Astrocyte of the cerebellum (primary cell): ENCODE data around the gene SH3BGRL2.
A peak's percentile ranks its signal among the peaks of the same experiment; 100 is the strongest.

Experiments used
- DNase-seq: peaks from one replicate; pipeline ENCODE4 v3.0.0-alpha.2; 2011; ENCODE audit warnings: low read depth
- H3K4me3 ChIP-seq: 2 replicates; pipeline ENCODE4 v1.5.1; 2011; ENCODE audit warnings: mild to moderate bottlenecking, low read depth, low read length, moderate library complexity
- in situ Hi-C: cut with HindIII; loops from 2 replicates; pipeline ENCODE4 v1.10.0; 2017; ENCODE audit warnings: low sequenced_read_pairs
- TF ChIP-seq, protein P1 (sequence below): IDR thresholded peaks from 2 replicates; pipeline ENCODE4 v1.5.1; 2012; ENCODE audit warnings: low read length, low read depth, moderate library complexity, mild to moderate bottlenecking; ENCODE audit errors: missing control alignments

SH3BGRL2 gene

DNA sequence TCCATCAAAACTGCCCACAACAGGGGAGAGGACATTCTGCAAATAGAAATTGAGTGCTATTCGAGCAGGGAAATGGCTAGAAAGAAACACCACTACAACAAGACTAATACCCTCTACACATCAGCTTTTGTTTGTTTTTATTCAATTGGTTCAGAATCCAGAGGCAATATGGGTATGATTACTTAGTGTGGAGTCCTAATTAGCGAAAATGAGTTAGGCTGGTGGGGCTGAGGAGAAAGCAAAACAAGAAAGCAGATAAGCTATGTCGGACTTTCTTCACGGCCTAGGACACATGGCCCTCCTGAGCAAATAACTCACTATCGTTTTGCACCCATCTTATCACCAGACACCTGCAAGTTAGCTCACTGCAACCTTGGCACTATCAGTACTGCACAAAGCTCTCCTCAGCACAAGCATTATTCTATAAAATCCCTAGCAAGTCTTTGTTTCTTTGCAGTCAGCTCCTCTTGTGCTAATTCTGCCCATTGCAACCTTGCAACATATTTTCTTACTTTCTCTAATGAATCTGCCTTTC is 31.3 kb upstream of the SH3BGRL2 start:
- no peak overlapping the region for H3K4me3 ChIP-seq
- in situ Hi-C loops, result loop anchor here (5.0 kb wide), 1 partner anchor 43 kb away; no protein-coding TSS in a partner anchor
- DNase-seq, result no peak
- TF ChIP-seq, protein P1, sequence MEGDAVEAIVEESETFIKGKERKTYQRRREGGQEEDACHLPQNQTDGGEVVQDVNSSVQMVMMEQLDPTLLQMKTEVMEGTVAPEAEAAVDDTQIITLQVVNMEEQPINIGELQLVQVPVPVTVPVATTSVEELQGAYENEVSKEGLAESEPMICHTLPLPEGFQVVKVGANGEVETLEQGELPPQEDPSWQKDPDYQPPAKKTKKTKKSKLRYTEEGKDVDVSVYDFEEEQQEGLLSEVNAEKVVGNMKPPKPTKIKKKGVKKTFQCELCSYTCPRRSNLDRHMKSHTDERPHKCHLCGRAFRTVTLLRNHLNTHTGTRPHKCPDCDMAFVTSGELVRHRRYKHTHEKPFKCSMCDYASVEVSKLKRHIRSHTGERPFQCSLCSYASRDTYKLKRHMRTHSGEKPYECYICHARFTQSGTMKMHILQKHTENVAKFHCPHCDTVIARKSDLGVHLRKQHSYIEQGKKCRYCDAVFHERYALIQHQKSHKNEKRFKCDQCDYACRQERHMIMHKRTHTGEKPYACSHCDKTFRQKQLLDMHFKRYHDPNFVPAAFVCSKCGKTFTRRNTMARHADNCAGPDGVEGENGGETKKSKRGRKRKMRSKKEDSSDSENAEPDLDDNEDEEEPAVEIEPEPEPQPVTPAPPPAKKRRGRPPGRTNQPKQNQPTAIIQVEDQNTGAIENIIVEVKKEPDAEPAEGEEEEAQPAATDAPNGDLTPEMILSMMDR, result no peak

DNA sequence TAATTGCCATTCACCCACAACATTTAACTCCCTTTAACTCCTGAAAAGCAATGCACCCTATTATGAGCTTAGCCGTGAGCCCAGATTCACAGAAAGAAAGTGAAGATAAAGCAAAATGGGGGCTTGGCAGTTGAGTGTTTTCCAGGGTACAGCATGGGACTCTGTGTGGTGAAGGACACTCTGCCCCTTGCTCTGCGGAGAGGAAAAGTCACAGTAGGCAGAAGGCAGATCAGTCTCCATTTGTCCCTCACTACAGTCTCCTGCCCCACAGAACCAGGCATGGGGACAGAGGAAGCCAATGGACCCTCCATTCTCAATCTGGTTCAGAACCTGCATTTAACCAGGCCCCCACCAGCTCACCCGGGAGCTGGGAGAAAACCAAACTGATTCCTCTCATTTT is 30.8 kb upstream of the SH3BGRL2 start:
- DNase-seq, result no peak
- H3K4me3 ChIP-seq, result no peak overlapping the region
- TF ChIP-seq, protein P1, result no peak
- in situ Hi-C loops, result loop anchor here (5.0 kb wide), 1 partner anchor 42 kb away; no protein-coding TSS in a partner anchor

DNA sequence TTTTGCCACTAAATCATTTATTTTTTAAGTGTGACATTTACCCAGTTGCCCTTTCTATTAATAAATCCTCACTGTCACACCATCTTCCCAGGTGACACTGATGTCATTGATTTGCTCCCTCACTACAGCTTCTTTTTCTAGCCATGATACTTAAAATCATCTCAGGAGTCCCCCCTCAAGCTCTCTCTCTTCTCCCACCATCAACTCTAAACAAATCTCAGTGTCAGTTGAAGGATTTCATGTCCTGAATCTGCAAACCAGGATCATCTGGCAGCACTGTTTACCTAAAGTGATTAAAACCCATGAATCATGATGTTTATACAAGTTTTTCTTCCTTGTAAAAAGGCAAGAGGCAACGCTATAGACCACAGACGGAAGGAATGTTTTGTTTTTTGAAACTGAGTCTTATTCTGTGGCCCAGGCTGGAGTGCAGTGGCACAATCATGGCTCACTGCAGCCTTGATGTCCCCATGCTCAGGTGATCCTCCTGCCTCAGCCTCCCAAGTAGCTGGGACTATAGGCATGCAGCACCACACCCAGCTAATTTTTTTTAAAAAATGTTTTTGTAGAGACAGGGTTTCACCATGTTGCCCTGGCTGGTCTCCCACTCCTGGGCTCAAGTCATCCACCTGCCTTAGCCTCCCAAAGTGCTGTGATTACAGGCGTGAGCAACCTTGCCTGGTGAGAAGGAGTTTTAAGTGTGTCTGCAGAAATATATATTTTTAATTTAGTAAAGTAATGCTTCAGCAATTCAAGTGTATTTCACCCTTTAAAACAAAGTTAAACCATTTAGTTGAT is 30.1 kb upstream of the SH3BGRL2 start:
- TF ChIP-seq, protein P1, result no peak
- peak; percentile 28 for DNase-seq
- in situ Hi-C loops, result loop anchor here (5.0 kb wide), 1 partner anchor 41 kb away; no protein-coding TSS in a partner anchor
- H3K4me3 ChIP-seq, result no peak overlapping the region

DNA sequence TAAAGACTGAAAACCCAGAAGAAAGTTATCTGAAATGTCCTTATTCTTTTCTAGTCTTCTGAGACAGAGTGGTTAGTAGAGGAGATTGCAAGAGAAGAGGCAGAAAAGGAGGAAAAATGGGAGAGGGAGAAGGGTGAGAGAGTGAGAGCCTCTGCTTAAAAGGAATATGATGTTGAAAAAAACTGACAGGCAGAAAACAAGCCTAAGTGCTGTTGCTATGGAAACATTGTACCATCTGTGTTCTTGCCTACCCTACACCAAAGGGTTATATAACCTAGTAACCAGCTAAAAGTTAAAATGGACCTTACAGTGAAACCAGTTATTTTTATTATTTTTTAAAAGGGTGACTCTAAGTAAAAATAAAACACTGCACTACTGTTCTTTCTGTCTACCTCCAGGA is 28.3 kb upstream of the SH3BGRL2 start:
- TF ChIP-seq, protein P1, result no peak
- no peak overlapping the region for H3K4me3 ChIP-seq
- no peak for DNase-seq
- in situ Hi-C loops, result loop anchor here (5.0 kb wide), 1 partner anchor 39 kb away; no protein-coding TSS in a partner anchor

DNA sequence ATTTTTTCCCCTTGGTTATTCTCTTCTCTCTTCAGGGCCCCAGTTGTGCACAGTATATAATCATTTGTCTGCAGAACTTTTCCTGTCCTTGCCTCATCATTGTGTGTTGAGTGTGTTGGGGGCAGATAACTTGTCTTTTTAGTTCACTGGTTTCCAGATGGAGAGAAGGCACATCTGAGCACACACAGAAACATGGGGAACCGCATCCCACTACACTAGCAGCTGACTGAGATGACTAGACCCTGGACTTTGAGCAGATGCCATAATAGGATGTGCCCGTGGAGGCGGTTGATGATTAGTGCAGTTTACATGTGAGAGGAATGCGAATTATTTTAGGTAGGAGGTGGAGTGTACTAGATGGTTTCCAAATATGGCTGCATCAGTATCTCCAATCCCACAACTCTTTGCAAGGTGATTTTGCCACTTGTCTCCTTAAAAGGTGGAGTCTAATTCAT is 26.5 kb upstream of the SH3BGRL2 start:
- in situ Hi-C loops, result loop anchor here (5.0 kb wide), 1 partner anchor 38 kb away; no protein-coding TSS in a partner anchor
- TF ChIP-seq, protein P1, result no peak
- DNase-seq, result peak; percentile 55
- H3K4me3 ChIP-seq, result no peak overlapping the region

DNA sequence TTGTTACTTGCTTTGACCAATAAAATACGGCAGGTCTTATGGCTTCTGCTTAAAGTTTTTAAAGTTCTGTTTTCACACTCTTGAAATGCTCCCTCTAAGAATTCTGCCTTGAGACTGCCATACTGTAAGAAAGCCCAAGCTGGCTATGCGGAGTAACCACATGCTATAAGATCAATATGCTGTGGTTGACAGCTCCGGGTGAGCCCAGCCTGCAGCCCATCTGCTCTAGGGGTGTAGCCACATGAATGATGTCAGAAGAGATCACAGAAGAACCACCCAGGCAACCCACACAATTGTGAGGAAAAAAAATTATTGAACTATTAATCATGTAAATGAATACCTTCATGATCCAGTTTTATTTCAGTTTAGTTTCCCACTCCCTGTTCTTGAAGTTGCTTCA is 26.1 kb upstream of the SH3BGRL2 start:
- H3K4me3 ChIP-seq, result no peak overlapping the region
- peak; percentile 15 for DNase-seq
- in situ Hi-C loops, result no loop called here
- TF ChIP-seq, protein P1, result no peak
